Measurements from ENCODE around the gene ALDH1L1. TPM values are rescaled to one million over a fixed set of nuclear protein-coding genes. Genes with fewer than 3 reads are reported as not detected.

ALDH1L1 gene
- total and polyA plus RNA-seq, 9 of the 15 experiments (the other 6 are each of a cell fraction or from before 2014, with no cell fraction given), result 0.06 to 1.9 (median 0.57) TPM; not detected in 1

DNA sequence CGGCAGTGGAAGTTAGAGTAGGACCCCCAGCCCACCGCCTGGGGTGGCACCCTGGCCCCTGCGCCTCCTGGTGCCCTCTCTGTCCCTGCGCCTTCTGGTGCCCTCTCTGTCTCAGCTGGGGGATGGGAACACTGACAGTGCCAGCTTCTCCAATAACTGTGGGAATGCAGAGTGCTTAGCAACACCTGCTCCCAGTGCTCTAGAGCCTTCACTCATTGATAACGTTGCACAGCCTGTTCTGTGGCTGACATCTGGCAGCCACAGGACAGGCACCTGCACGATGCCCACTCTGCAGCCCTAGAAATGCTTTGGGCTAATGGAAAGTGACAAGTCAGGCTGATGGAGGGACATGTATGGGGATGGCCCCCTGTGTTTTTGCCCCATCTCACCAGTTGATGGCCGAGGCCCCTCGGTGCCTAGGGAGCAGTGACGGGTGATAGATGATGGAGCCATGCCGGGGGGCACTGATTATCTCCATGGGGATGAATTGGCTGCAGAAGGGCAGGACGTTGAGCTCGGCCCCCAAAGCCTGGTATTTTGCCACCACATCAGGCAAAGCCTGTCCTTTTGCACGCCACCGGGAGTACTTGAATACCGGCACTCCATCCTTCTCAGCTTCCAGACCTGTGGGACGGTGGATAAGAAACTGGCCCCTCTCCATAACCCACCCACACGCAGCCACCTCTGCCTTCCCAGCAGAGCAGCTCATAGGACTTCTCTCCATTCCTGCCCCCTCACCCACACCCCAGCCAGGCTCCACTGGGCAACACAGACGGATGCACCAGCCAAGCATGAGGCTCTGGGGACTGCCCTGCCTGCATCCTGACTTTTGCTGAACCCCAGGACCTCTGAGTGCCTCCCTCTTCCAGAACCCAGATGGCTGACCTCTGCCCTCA lies 22.1 kb downstream of the ALDH1L1 start:
- intact Hi-C loops (cut with micrococcal nuclease), result no loop called here
- Histone ChIP-seq H2AFZ (ENCODE audit: low read depth, low read length) (no peak overlapping the region), H3K27me3 (ENCODE audit: control insufficient read depth in 2 of 2, insufficient read depth in 2 of 2, low read length in 2 of 2) (no peaks in the 10 kb centered on the region; a peak in 2 of 5 replicates), H3K36me3 (ENCODE audit: control insufficient read depth, insufficient read depth, low read length) (no peaks in the 10 kb centered on the region), H3K4me3 (no peak overlapping the region), H3K4me2 (ENCODE audit: insufficient read depth, low read length) (no peak overlapping the region), H4K20me1 (replicated peaks; ENCODE audit: control insufficient read depth, insufficient read depth, low read length) (no peaks in the 10 kb centered on the region), H3K9me1 (ENCODE audit: control insufficient read depth, insufficient read depth, low read length) (no peaks in the 10 kb centered on the region), H3K27ac (ENCODE audit: extremely low read depth, low read depth, low read length) (no peak overlapping the region), H3K79me2 (ENCODE audit: control insufficient read depth, insufficient read depth, low read length) (no peaks in the 10 kb centered on the region), H3K4me1 (replicated peaks in 1 of 2; ENCODE audit: control insufficient read depth in 2 of 2, insufficient read depth in 2 of 2, low read length in 2 of 2) (peaks cover 0 to 5% of the 10 kb centered on the region in 2 experiments; a peak in 2 of 5 replicates), H3K9me3 (replicated peaks; ENCODE audit: control insufficient read depth, insufficient read depth, low read depth, low read length) (no peaks in the 10 kb centered on the region), H3K9ac (ENCODE audit: insufficient read depth in 1 of 2, low read depth in 2 of 2, low read length in 2 of 2) (no peak overlapping the region)
- POLR2A ChIA-PET, result no interaction called here
- in situ Hi-C loops (cut with MboI), result loop anchor here (10.0 kb wide), 1 partner anchor 1023 kb away; no protein-coding TSS in a partner anchor
- BruUV-seq (replicated peaks), result no TSS peak
- no peak for TF ChIP-seq DNMT1 (IDR thresholded peaks at IDR 0.05)
- TF ChIP-seq ZNF165 (CRISPR knock-in tag; IDR thresholded peaks at IDR 0.05; ENCODE audit: borderline replicate concordance), result no peak
- TF ChIP-seq ZFPM2 (CRISPR knock-in tag; IDR thresholded peaks at IDR 0.05), result no peak
- no peak for TF ChIP-seq PHF20 (IDR thresholded peaks at IDR 0.05; ENCODE audit: partially characterized antibody)
- DNase-seq (ENCODE audit: extremely low read depth in 1 of 4, low spot score in 3 of 4), result no peak
- FAIRE-seq, result no peak
- no peak for ATAC-seq
- WGBS (ENCODE audit: insufficient coverage, low coverage, missing lambda C conversion rate), result 12% methylated on average over 8 of the region's 18 CpGs
- CTCF ChIA-PET (ENCODE audit: low intra/inter-chr PET ratio), result no interaction called here
